ENCODE results near the gene SPATA16. TPM values are rescaled to one million over a fixed set of nuclear protein-coding genes. Genes with fewer than 3 reads are reported as not detected.

SPATA16 gene
- total RNA-seq, 1 experiment from 2014 or later: not detected

GRCh38 chr3:173092038-173092437, 49.0 kb downstream of the SPATA16 start:
- Histone ChIP-seq H3K9me3 (ENCODE audit: low read length) (no peaks in the 10 kb centered on the region), H3K4me3 (ENCODE audit: low read length) (no peak overlapping the region), H3K9ac (ENCODE audit: low read length) (no peak overlapping the region), H3K36me3 (ENCODE audit: insufficient read depth, low read length) (no peaks in the 10 kb centered on the region), H3K27ac (ENCODE audit: low read length) (no peak overlapping the region), H3K4me2 (ENCODE audit: low read depth, low read length, poor library complexity, severe bottlenecking) (no peak overlapping the region), H2AFZ (ENCODE audit: low read length) (no peak overlapping the region), H3K9me2 (replicated peaks; ENCODE audit: insufficient read depth, low read length) (no peaks in the 10 kb centered on the region), H4K20me1 (ENCODE audit: insufficient read depth, low read depth, low read length) (no peaks in the 10 kb centered on the region), H3K4me1 (ENCODE audit: low read length) (no peaks in the 10 kb centered on the region), H3K79me2 (ENCODE audit: low read length) (no peaks in the 10 kb centered on the region), H3K27me3 (ENCODE audit: low read length) (no peaks in the 10 kb centered on the region)
- DNase-seq: no peak

GRCh38 chr3:173090492-173090891, 50.5 kb downstream of the SPATA16 start:
- Histone ChIP-seq H3K4me3 (ENCODE audit: low read length) (no peak overlapping the region), H3K9me2 (replicated peaks; ENCODE audit: insufficient read depth, low read length) (no peaks in the 10 kb centered on the region), H4K20me1 (ENCODE audit: insufficient read depth, low read depth, low read length) (no peaks in the 10 kb centered on the region), H3K9ac (ENCODE audit: low read length) (no peak overlapping the region), H2AFZ (ENCODE audit: low read length) (no peak overlapping the region), H3K79me2 (ENCODE audit: low read length) (no peaks in the 10 kb centered on the region), H3K27me3 (ENCODE audit: low read length) (no peaks in the 10 kb centered on the region), H3K36me3 (ENCODE audit: insufficient read depth, low read length) (no peaks in the 10 kb centered on the region), H3K4me1 (ENCODE audit: low read length) (no peaks in the 10 kb centered on the region), H3K4me2 (ENCODE audit: low read depth, low read length, poor library complexity, severe bottlenecking) (no peak overlapping the region), H3K27ac (ENCODE audit: low read length) (no peak overlapping the region), H3K9me3 (ENCODE audit: low read length) (no peaks in the 10 kb centered on the region)
- no peak for DNase-seq

GRCh38 chr3:173089283-173089682, 51.8 kb downstream of the SPATA16 start:
- Histone ChIP-seq H3K27me3 (ENCODE audit: low read length) (no peaks in the 10 kb centered on the region), H3K9me3 (ENCODE audit: low read length) (no peaks in the 10 kb centered on the region), H2AFZ (ENCODE audit: low read length) (no peak overlapping the region), H3K9me2 (replicated peaks; ENCODE audit: insufficient read depth, low read length) (no peaks in the 10 kb centered on the region), H3K79me2 (ENCODE audit: low read length) (no peaks in the 10 kb centered on the region), H3K4me3 (ENCODE audit: low read length) (no peak overlapping the region), H3K9ac (ENCODE audit: low read length) (no peak overlapping the region), H3K4me1 (ENCODE audit: low read length) (no peaks in the 10 kb centered on the region), H3K36me3 (ENCODE audit: insufficient read depth, low read length) (no peaks in the 10 kb centered on the region), H3K4me2 (ENCODE audit: low read depth, low read length, poor library complexity, severe bottlenecking) (no peak overlapping the region), H4K20me1 (ENCODE audit: insufficient read depth, low read depth, low read length) (no peaks in the 10 kb centered on the region), H3K27ac (ENCODE audit: low read length) (no peak overlapping the region)
- no peak for DNase-seq

GRCh38 chr3:173078525-173078924, 62.5 kb downstream of the SPATA16 start:
- no peaks in the 10 kb centered on the region for H3K4me1 ChIP-seq (ENCODE audit: low read length)
- H4K20me1 ChIP-seq (ENCODE audit: insufficient read depth, low read depth, low read length): no peaks in the 10 kb centered on the region
- H3K9me3 ChIP-seq (ENCODE audit: low read length): no peaks in the 10 kb centered on the region
- H3K36me3 ChIP-seq (ENCODE audit: insufficient read depth, low read length): no peaks in the 10 kb centered on the region
- no peak overlapping the region for H3K4me3 ChIP-seq (ENCODE audit: low read length)
- H2AFZ ChIP-seq (ENCODE audit: low read length): no peak overlapping the region
- no peak overlapping the region for H3K27ac ChIP-seq (ENCODE audit: low read length)
- no peak overlapping the region for H3K4me2 ChIP-seq (ENCODE audit: low read depth, low read length, poor library complexity, severe bottlenecking)
- H3K79me2 ChIP-seq (ENCODE audit: low read length): no peaks in the 10 kb centered on the region
- no peak for DNase-seq
- no peak overlapping the region for H3K9ac ChIP-seq (ENCODE audit: low read length)
- no peaks in the 10 kb centered on the region for H3K9me2 ChIP-seq (replicated peaks; ENCODE audit: insufficient read depth, low read length)
- H3K27me3 ChIP-seq (ENCODE audit: low read length): no peaks in the 10 kb centered on the region

GRCh38 chr3:173066044-173067004, 74.7 kb downstream of the SPATA16 start:
- no peak overlapping the region for H3K4me2 ChIP-seq (ENCODE audit: low read depth, low read length, poor library complexity, severe bottlenecking)

GRCh38 chr3:173065543-173065981, 75.5 kb downstream of the SPATA16 start:
- Histone ChIP-seq H3K9me2 (replicated peaks; ENCODE audit: insufficient read depth, low read length) (no peaks in the 10 kb centered on the region; the same call in 1 of the 2 replicates), H3K27me3 (ENCODE audit: low read length) (no peaks in the 10 kb centered on the region), H4K20me1 (ENCODE audit: insufficient read depth, low read depth, low read length) (no peaks in the 10 kb centered on the region), H3K4me2 (ENCODE audit: low read depth, low read length, poor library complexity, severe bottlenecking) (no peak overlapping the region), H3K27ac (ENCODE audit: low read length) (no peak overlapping the region), H3K9ac (ENCODE audit: low read length) (no peak overlapping the region), H2AFZ (ENCODE audit: low read length) (no peak overlapping the region), H3K9me3 (ENCODE audit: low read length) (no peaks in the 10 kb centered on the region), H3K79me2 (ENCODE audit: low read length) (no peaks in the 10 kb centered on the region), H3K4me3 (ENCODE audit: low read length) (no peak overlapping the region), H3K4me1 (ENCODE audit: low read length) (no peaks in the 10 kb centered on the region), H3K36me3 (ENCODE audit: insufficient read depth, low read length) (no peaks in the 10 kb centered on the region)
- no peak for DNase-seq

More at GRCh38 chr3:173066044-173067004, 74.7 kb downstream of the SPATA16 start:
- Histone ChIP-seq H3K4me1 (ENCODE audit: low read length) (no peaks in the 10 kb centered on the region), H3K4me3 (ENCODE audit: low read length) (no peak overlapping the region), H3K9me3 (ENCODE audit: low read length) (no peaks in the 10 kb centered on the region), H3K27ac (ENCODE audit: low read length) (no peak overlapping the region), H3K79me2 (ENCODE audit: low read length) (no peaks in the 10 kb centered on the region), H3K9me2 (replicated peaks; ENCODE audit: insufficient read depth, low read length) (no peaks in the 10 kb centered on the region; the same call in 1 of the 2 replicates), H3K27me3 (ENCODE audit: low read length) (no peaks in the 10 kb centered on the region), H2AFZ (ENCODE audit: low read length) (no peak overlapping the region), H3K9ac (ENCODE audit: low read length) (no peak overlapping the region), H3K36me3 (ENCODE audit: insufficient read depth, low read length) (no peaks in the 10 kb centered on the region), H4K20me1 (ENCODE audit: insufficient read depth, low read depth, low read length) (no peaks in the 10 kb centered on the region)
- no peak for DNase-seq

GRCh38 chr3:173064631-173065030, 76.4 kb downstream of the SPATA16 start:
- H3K79me2 ChIP-seq (ENCODE audit: low read length): no peaks in the 10 kb centered on the region
- no peaks in the 10 kb centered on the region for H3K36me3 ChIP-seq (ENCODE audit: insufficient read depth, low read length)
- no peaks in the 10 kb centered on the region for H3K27me3 ChIP-seq (ENCODE audit: low read length)
- H3K27ac ChIP-seq (ENCODE audit: low read length): no peak overlapping the region
- H4K20me1 ChIP-seq (ENCODE audit: insufficient read depth, low read depth, low read length): no peaks in the 10 kb centered on the region
- no peak overlapping the region for H2AFZ ChIP-seq (ENCODE audit: low read length)
- H3K4me2 ChIP-seq (ENCODE audit: low read depth, low read length, poor library complexity, severe bottlenecking): no peak overlapping the region
- H3K9ac ChIP-seq (ENCODE audit: low read length): no peak overlapping the region
- H3K9me3 ChIP-seq (ENCODE audit: low read length): no peaks in the 10 kb centered on the region
- H3K9me2 ChIP-seq (replicated peaks; ENCODE audit: insufficient read depth, low read length): no peaks in the 10 kb centered on the region; the same call in 1 of the 2 replicates
- DNase-seq: no peak
- no peak overlapping the region for H3K4me3 ChIP-seq (ENCODE audit: low read length)
- H3K4me1 ChIP-seq (ENCODE audit: low read length): no peaks in the 10 kb centered on the region

GRCh38 chr3:173058229-173058628, 82.8 kb downstream of the SPATA16 start:
- no peak for DNase-seq
- Histone ChIP-seq H3K4me1 (ENCODE audit: low read length) (no peaks in the 10 kb centered on the region), H3K4me2 (ENCODE audit: low read depth, low read length, poor library complexity, severe bottlenecking) (no peak overlapping the region), H3K9ac (ENCODE audit: low read length) (no peak overlapping the region), H3K36me3 (ENCODE audit: insufficient read depth, low read length) (no peaks in the 10 kb centered on the region), H3K9me3 (ENCODE audit: low read length) (no peaks in the 10 kb centered on the region), H3K27me3 (ENCODE audit: low read length) (no peaks in the 10 kb centered on the region), H3K9me2 (replicated peaks; ENCODE audit: insufficient read depth, low read length) (no peaks in the 10 kb centered on the region), H3K4me3 (ENCODE audit: low read length) (no peak overlapping the region), H3K27ac (ENCODE audit: low read length) (no peak overlapping the region), H2AFZ (ENCODE audit: low read length) (no peak overlapping the region), H3K79me2 (ENCODE audit: low read length) (no peaks in the 10 kb centered on the region), H4K20me1 (ENCODE audit: insufficient read depth, low read depth, low read length) (no peaks in the 10 kb centered on the region)

Data from Karpas-422 (cell line).